NB4 (cell line): Measurements from ENCODE around the gene CEP76.

Experiments
- POLR2A ChIP-seq: IDR thresholded peaks from 2 replicates; pipeline ENCODE4 v1.6.1; 2011; ENCODE audit warnings: mild to moderate bottlenecking; ENCODE audit not compliant: insufficient read length; ENCODE audit errors: extremely low read depth
- TF ChIP-seq, protein P1 (sequence below): IDR thresholded peaks from one replicate; pipeline ENCODE4 v1.5.1; 2012; ENCODE audit warnings: low read depth, low read length

DNA sequence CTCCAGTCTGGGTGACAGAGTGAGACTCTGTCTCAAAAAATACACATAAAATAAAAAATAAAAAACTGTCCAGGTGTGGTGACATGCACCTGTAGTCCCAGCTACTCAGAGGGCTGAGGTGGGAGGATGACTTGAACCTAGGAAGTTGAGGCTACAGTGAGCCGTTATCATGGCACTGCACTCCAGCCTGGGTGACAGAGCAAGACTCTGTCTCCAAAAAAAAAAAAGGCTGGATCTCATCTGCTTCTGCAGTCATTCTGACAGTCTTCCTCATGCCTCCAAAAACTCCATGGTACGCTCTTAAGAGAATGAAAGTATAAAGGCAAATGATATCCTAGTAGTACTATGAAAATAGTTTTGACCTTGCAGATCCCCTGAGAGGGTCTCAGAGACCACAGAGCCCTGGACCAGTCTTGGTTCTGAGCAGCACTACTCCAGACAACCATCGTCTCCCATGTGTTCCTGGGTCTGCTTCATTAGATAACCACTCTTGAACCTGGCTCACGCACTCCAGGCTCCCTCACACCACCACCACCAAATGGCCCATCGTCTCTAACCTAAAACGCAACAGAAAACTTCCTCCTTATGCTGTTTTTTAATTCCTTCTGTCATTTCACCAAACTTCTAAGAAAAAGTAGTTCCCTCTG, 70.6 kb downstream of the CEP76 start:
- TF ChIP-seq, protein P1, sequence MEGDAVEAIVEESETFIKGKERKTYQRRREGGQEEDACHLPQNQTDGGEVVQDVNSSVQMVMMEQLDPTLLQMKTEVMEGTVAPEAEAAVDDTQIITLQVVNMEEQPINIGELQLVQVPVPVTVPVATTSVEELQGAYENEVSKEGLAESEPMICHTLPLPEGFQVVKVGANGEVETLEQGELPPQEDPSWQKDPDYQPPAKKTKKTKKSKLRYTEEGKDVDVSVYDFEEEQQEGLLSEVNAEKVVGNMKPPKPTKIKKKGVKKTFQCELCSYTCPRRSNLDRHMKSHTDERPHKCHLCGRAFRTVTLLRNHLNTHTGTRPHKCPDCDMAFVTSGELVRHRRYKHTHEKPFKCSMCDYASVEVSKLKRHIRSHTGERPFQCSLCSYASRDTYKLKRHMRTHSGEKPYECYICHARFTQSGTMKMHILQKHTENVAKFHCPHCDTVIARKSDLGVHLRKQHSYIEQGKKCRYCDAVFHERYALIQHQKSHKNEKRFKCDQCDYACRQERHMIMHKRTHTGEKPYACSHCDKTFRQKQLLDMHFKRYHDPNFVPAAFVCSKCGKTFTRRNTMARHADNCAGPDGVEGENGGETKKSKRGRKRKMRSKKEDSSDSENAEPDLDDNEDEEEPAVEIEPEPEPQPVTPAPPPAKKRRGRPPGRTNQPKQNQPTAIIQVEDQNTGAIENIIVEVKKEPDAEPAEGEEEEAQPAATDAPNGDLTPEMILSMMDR, result no peak
- TF ChIP-seq POLR2A, result no peak
